WERI-Rb-1 (cell line): ENCODE results near the gene SERPINA5.
"Not testable (repeated sequence)": the region's sequence is repeated elsewhere in the genome, so short reads cannot be mapped to it uniquely, and the experiment has no call there.

Experiments used
- DNase-seq: peaks from one replicate; pipeline ENCODE4 v3.0.0-alpha.2; 2020
- H3K27ac ChIP-seq: fragments of 250-450 bp; sonication (Bioruptor Pico); 2 replicates; pipeline ENCODE4 v1.5.1; 2020; ENCODE audit warnings: mild to moderate bottlenecking, moderate library complexity
- H3K27me3 ChIP-seq: fragments of 250-450 bp; sonication (Bioruptor Pico); 2 replicates; pipeline ENCODE4 v1.5.1; 2021; ENCODE audit warnings: mild to moderate bottlenecking, low read depth, moderate library complexity; ENCODE audit not compliant: insufficient read depth, severe bottlenecking
- H3K36me3 ChIP-seq: fragments of 250-450 bp; sonication (Bioruptor Pico); 2 replicates; pipeline ENCODE4 v1.5.1; 2020; ENCODE audit warnings: mild to moderate bottlenecking, moderate library complexity
- H3K4me3 ChIP-seq: 2 replicates; pipeline ENCODE4 v1.5.1; 2011; ENCODE audit warnings: low read depth, mild to moderate bottlenecking, control low read depth, low read length
- H3K9me3 ChIP-seq: fragments of 250-450 bp; sonication (Bioruptor Pico); 2 replicates; pipeline ENCODE4 v1.5.1; 2021; ENCODE audit warnings: mild to moderate bottlenecking, moderate library complexity; ENCODE audit not compliant: severe bottlenecking
- TF ChIP-seq, protein P1 (sequence below): IDR thresholded peaks from 2 replicates; pipeline ENCODE4 v1.5.1; 2011; ENCODE audit warnings: low read depth, mild to moderate bottlenecking, control low read depth, inconsistent platforms, low read length

Gene SERPINA5

DNA sequence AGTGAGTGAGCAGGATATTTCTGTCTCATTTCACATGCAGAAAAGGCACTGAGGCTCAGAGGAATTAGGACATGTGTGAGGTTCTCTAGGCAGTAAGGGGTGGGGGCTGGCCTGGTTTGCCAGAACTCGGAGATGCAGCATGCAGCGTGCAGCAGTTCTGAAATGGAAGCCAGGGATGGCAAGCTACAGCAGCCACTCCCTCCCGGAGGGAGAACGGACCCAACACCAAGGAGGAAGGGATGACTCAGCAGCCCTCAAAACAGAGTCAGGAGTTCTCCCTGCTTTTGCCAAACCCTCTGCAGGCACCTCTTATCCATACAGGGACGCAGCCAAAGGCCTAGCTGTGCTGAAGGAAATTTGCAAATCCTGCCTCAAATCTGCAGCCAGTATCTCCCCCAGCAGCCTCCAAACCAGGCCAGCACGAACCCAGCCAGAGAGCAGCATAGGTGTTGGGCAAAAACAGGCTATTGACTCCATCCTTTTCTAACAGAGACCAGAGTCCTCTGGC, 20.7 kb downstream of the SERPINA5 start:
- DNase-seq = no peak
- TF ChIP-seq, protein P1, sequence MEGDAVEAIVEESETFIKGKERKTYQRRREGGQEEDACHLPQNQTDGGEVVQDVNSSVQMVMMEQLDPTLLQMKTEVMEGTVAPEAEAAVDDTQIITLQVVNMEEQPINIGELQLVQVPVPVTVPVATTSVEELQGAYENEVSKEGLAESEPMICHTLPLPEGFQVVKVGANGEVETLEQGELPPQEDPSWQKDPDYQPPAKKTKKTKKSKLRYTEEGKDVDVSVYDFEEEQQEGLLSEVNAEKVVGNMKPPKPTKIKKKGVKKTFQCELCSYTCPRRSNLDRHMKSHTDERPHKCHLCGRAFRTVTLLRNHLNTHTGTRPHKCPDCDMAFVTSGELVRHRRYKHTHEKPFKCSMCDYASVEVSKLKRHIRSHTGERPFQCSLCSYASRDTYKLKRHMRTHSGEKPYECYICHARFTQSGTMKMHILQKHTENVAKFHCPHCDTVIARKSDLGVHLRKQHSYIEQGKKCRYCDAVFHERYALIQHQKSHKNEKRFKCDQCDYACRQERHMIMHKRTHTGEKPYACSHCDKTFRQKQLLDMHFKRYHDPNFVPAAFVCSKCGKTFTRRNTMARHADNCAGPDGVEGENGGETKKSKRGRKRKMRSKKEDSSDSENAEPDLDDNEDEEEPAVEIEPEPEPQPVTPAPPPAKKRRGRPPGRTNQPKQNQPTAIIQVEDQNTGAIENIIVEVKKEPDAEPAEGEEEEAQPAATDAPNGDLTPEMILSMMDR = no peak

DNA sequence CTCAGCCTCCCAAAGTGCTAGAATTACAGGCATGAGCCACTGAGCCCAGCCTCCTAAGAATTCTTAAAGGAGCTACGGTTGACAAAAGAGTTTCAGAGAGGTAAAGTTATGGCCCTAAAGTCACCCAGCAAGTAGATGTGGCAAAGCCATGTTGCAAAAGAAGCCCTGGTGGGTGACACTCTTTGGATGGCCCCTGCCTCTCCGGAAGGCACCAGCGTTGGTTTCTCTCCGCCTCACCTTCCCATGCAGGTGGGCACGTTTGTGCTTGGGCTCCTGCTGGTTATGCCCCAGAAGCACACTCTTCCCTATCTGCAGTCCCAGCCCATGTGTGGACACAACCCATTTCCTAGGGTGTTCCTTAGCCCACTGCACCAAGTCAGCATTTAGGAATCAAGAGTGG, 21.5 kb downstream of the SERPINA5 start:
- Histone ChIP-seq H3K27me3 (peaks cover 10% of the 10 kb centered on the region), H3K36me3 (no peaks in the 10 kb centered on the region), H3K4me3 (no peak overlapping the region), H3K9me3 (peaks cover under 1% of the 10 kb centered on the region), H3K27ac (no peak overlapping the region)
- TF ChIP-seq, protein P1 = no peak
- DNase-seq = no peak

More for the DNA sequence above, 20.7 kb downstream of the SERPINA5 start:
- Histone ChIP-seq H3K4me3 (no peak overlapping the region), H3K27me3 (peaks cover 14% of the 10 kb centered on the region), H3K36me3 (no peaks in the 10 kb centered on the region), H3K27ac (no peak overlapping the region), H3K9me3 (no peaks in the 10 kb centered on the region)

GRCh38 chr14:94605361-94605760, 24.1 kb downstream of the SERPINA5 start:
- TF ChIP-seq, protein P1 = no peak
- DNase-seq = no peak
- H3K27ac ChIP-seq = no peak overlapping the region

GRCh38 chr14:94608966-94609365, 27.7 kb downstream of the SERPINA5 start:
- not testable (repeated sequence) for H3K36me3 ChIP-seq, H3K9me3 ChIP-seq, H3K27ac ChIP-seq, H3K27me3 ChIP-seq, DNase-seq, H3K4me3 ChIP-seq

More at GRCh38 chr14:94605361-94605760, 24.1 kb downstream of the SERPINA5 start:
- Histone ChIP-seq H3K36me3 (no peaks in the 10 kb centered on the region), H3K9me3 (peaks cover 4% of the 10 kb centered on the region), H3K4me3 (no peak overlapping the region), H3K27me3 (peaks cover 10% of the 10 kb centered on the region)

DNA sequence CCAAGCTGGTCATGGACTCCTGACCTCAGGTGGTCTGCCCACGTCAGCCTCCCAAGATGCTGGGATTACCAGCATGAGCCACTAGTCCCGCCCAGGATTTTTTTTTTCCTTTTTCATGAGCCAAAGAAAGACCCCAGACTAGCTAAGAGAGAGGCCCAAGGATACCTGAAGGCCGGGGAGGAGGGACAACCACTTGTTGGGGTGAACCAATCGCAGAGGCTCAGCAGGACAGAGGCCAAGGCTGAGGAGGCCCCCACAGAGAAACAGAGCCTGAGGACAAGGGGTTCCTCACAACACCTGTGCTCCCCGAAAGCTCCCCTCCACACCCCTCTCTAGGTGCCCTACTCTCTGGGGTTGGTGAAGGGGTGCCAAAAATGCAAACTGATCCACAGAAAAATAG, 30.0 kb downstream of the SERPINA5 start:
- no peak for DNase-seq
- Histone ChIP-seq H3K27ac (no peak overlapping the region), H3K9me3 (peaks cover 4% of the 10 kb centered on the region), H3K27me3 (peaks cover 3% of the 10 kb centered on the region), H3K36me3 (no peaks in the 10 kb centered on the region), H3K4me3 (no peak overlapping the region)
- TF ChIP-seq, protein P1 = no peak

- no peak within 1 kb of the TSS for H3K4me3 ChIP-seq
Measured at GRCh38 chr14:94612174-94612573, 30.9 kb downstream of the SERPINA5 start, which contains the start of gene SERPINA3. Gene SERPINA3, plus strand, starts transcription at chr14:94612391. Its CDS starts 2,051 bp downstream, at chr14:94614442.

More at GRCh38 chr14:94612174-94612573, 30.9 kb downstream of the SERPINA5 start, which contains the start of gene SERPINA3:
- H3K27ac ChIP-seq = no peak within 1 kb of the TSS
- no peaks in the 10 kb centered on the region for H3K27me3 ChIP-seq
- no peaks in the 10 kb centered on the region for H3K36me3 ChIP-seq
- H3K9me3 ChIP-seq = peaks cover 6% of the 10 kb centered on the region
- DNase-seq = no peak
- TF ChIP-seq, protein P1 = no peak
